ENCODE results near the gene TMSB15C. TPM values are rescaled to one million over a fixed set of nuclear protein-coding genes. Genes with fewer than 3 reads are reported as not detected.
"Not testable (repeated sequence)": the region's sequence is repeated elsewhere in the genome, so short reads cannot be mapped to it uniquely, and the experiment has no call there.

TMSB15C gene
- total RNA-seq, 2 experiments from 2014 or later: 4.3 to 5.1 TPM

- Mint-ChIP-seq H3K27me3 (no peaks in the 10 kb centered on the region), H3K9me3 (no peaks in the 10 kb centered on the region), H3K27ac (no peak overlapping the region), H3K36me3 (peaks cover 3% of the 10 kb centered on the region), H3K4me1 (peaks cover 3% of the 10 kb centered on the region), H3K4me3 (no peak overlapping the region)
- DNase-seq (no peak), ATAC-seq (ENCODE audit: low read depth) (peak; percentile 42)
- POLR2A ChIA-PET: interaction anchor here (1.3 kb wide), 1 partner anchor 15 kb away, joined by 5 read pairs; no protein-coding TSS in a partner anchor
These were observed 22.2 kb upstream of the TMSB15C start for GRCh38 chrX:104098151-104098808.

- Mint-ChIP-seq H3K9me3 (no peaks in the 10 kb centered on the region), H3K36me3 (no peaks in the 10 kb centered on the region), H3K27ac (no peak overlapping the region), H3K4me3 (no peak overlapping the region), H3K4me1 (no peaks in the 10 kb centered on the region), H3K27me3 (no peaks in the 10 kb centered on the region)
- DNase-seq (no peak), ATAC-seq (ENCODE audit: low read depth) (no peak)
- POLR2A ChIA-PET: no interaction called here
These were observed 9.9 kb upstream of the TMSB15C start for GRCh38 chrX:104085919-104086318.

GRCh38 chrX:104085477-104085876, 9.4 kb upstream of the TMSB15C start:
- Mint-ChIP-seq H3K36me3 (no peaks in the 10 kb centered on the region), H3K4me1 (no peaks in the 10 kb centered on the region), H3K27ac (no peak overlapping the region), H3K9me3 (no peaks in the 10 kb centered on the region), H3K4me3 (no peak overlapping the region), H3K27me3 (no peaks in the 10 kb centered on the region)
- no peak for ATAC-seq (ENCODE audit: low read depth)
- POLR2A ChIA-PET: no interaction called here
- DNase-seq: no peak

- Mint-ChIP-seq H3K4me1 (no peaks in the 10 kb centered on the region), H3K4me3 (no peak overlapping the region), H3K27ac (no peak overlapping the region), H3K27me3 (no peaks in the 10 kb centered on the region), H3K9me3 (no peaks in the 10 kb centered on the region), H3K36me3 (no peaks in the 10 kb centered on the region)
- POLR2A ChIA-PET: no interaction called here
- ATAC-seq (ENCODE audit: low read depth) (no peak), DNase-seq (no peak)
These were observed 8.7 kb upstream of the TMSB15C start for GRCh38 chrX:104084534-104085277.

GRCh38 chrX:104084063-104084462, 8.0 kb upstream of the TMSB15C start:
- no peak for ATAC-seq (ENCODE audit: low read depth)
- H3K36me3 Mint-ChIP-seq: no peaks in the 10 kb centered on the region
- no peaks in the 10 kb centered on the region for H3K9me3 Mint-ChIP-seq
- no peaks in the 10 kb centered on the region for H3K4me1 Mint-ChIP-seq
- POLR2A ChIA-PET: no interaction called here
- no peak overlapping the region for H3K27ac Mint-ChIP-seq
- no peak for DNase-seq
- H3K4me3 Mint-ChIP-seq: no peak overlapping the region
- H3K27me3 Mint-ChIP-seq: no peaks in the 10 kb centered on the region

GRCh38 chrX:104077854-104078253, 1.8 kb upstream of the TMSB15C start:
- H3K27ac Mint-ChIP-seq; DNase-seq; H3K27me3 Mint-ChIP-seq; H3K9me3 Mint-ChIP-seq; H3K4me3 Mint-ChIP-seq; ATAC-seq (ENCODE audit: low read depth); POLR2A ChIA-PET; H3K36me3 Mint-ChIP-seq; H3K4me1 Mint-ChIP-seq: not testable (repeated sequence)

GRCh38 chrX:104062636-104063035, 13.4 kb downstream of the TMSB15C start:
- H3K4me1 Mint-ChIP-seq; H3K4me3 Mint-ChIP-seq; H3K27ac Mint-ChIP-seq; H3K36me3 Mint-ChIP-seq; ATAC-seq (ENCODE audit: low read depth); H3K9me3 Mint-ChIP-seq; POLR2A ChIA-PET; DNase-seq; H3K27me3 Mint-ChIP-seq: not testable (repeated sequence)

- H3K9me3 Mint-ChIP-seq; H3K36me3 Mint-ChIP-seq; H3K4me1 Mint-ChIP-seq; DNase-seq; H3K27ac Mint-ChIP-seq; POLR2A ChIA-PET; H3K27me3 Mint-ChIP-seq; H3K4me3 Mint-ChIP-seq; ATAC-seq (ENCODE audit: low read depth): not testable (repeated sequence)
These were observed 21.1 kb downstream of the TMSB15C start for GRCh38 chrX:104054956-104055355.

GRCh38 chrX:104047171-104047570, 28.9 kb downstream of the TMSB15C start:
- H3K27ac Mint-ChIP-seq: no peak overlapping the region
- no peaks in the 10 kb centered on the region for H3K9me3 Mint-ChIP-seq
- POLR2A ChIA-PET: no interaction called here
- no peak overlapping the region for H3K4me3 Mint-ChIP-seq
- DNase-seq (no peak), ATAC-seq (ENCODE audit: low read depth) (no peak)
- no peaks in the 10 kb centered on the region for H3K36me3 Mint-ChIP-seq
- no peaks in the 10 kb centered on the region for H3K27me3 Mint-ChIP-seq
- no peaks in the 10 kb centered on the region for H3K4me1 Mint-ChIP-seq

- POLR2A ChIA-PET: no interaction called here
- Mint-ChIP-seq H3K27ac (no peak overlapping the region), H3K9me3 (no peaks in the 10 kb centered on the region), H3K4me1 (no peaks in the 10 kb centered on the region), H3K36me3 (no peaks in the 10 kb centered on the region), H3K4me3 (no peak overlapping the region), H3K27me3 (no peaks in the 10 kb centered on the region)
- ATAC-seq (ENCODE audit: low read depth) (no peak), DNase-seq (no peak)
These were observed 30.4 kb downstream of the TMSB15C start for GRCh38 chrX:104045642-104046041.

GRCh38 chrX:104041003-104041402, 35.0 kb downstream of the TMSB15C start:
- Mint-ChIP-seq H3K4me3 (no peak overlapping the region), H3K27me3 (peaks cover 1% of the 10 kb centered on the region), H3K9me3 (no peaks in the 10 kb centered on the region), H3K27ac (no peak overlapping the region), H3K4me1 (no peaks in the 10 kb centered on the region), H3K36me3 (no peaks in the 10 kb centered on the region)
- ATAC-seq (ENCODE audit: low read depth) (no peak), DNase-seq (no peak)
- POLR2A ChIA-PET: no interaction called here

GRCh38 chrX:104039689-104040505, 36.1 kb downstream of the TMSB15C start, which contains the start of gene H2BW2:
H2BW2 (plus strand) TSS chrX:104039956; CDS start chrX:104039995, 39 bp downstream.
- Mint-ChIP-seq H3K9me3 (no peaks in the 10 kb centered on the region), H3K27me3 (peaks cover 1% of the 10 kb centered on the region), H3K36me3 (no peaks in the 10 kb centered on the region), H3K4me3 (no peak within 1 kb of the TSS), H3K4me1 (no peaks in the 10 kb centered on the region), H3K27ac (no peak within 1 kb of the TSS)
- ATAC-seq (ENCODE audit: low read depth) (no peak), DNase-seq (no peak)
- POLR2A ChIA-PET: no interaction called here

All from activated naive CD8-positive, alpha-beta T cell treated with anti-CD3 and anti-CD28 coated beads, Interleukin-2, amount 10 ng/mL, durations not matched to agents 7 days and 5 days (primary cell).